H1 (cell line): ENCODE data around the gene OTUD6A. TPM values are rescaled to one million over a fixed set of nuclear protein-coding genes. Genes with fewer than 3 reads are reported as not detected.

Experiments used
- CTCF ChIA-PET: fragments of 300-600 bp; sonication (Branson Sonifier 250); formaldehyde crosslinking; loops from one replicate; lab custom pipeline; 2021; ENCODE audit not compliant: partially characterized antibody; lab: Charles Lee
- POLR2A ChIA-PET: fragments of 300-600 bp; sonication (Branson Sonifier 250); formaldehyde crosslinking; loops from one replicate; lab custom pipeline; 2021; ENCODE audit warnings: inconsistent platforms; ENCODE audit not compliant: partially characterized antibody; lab: Charles Lee
- DNase-seq, 2 experiments: peaks; one replicate each; pipeline versions ENCODE4 v3.0.0 to v3.0.0-alpha.2; 2010 to 2022; ENCODE audit warnings: low spot score in 2 of 2, low read depth in 1 of 2, mixed read lengths in 1 of 2
- FAIRE-seq: peaks from 2 replicates; lab custom pipeline; 2011; peaks lifted over from hg19 to GRCh38; lab: Jason Lieb, UNC
- H2AFZ ChIP-seq: 2 replicates; pipeline ENCODE4 v1.8.1; 2012; ENCODE audit warnings: low read length, inconsistent platforms
- H2AK5ac ChIP-seq: 2 replicates; pipeline ENCODE4 v1.6.1; 2013; ENCODE audit warnings: low read depth, low read length
- H2BK120ac ChIP-seq: replicated peaks from 2 replicates; pipeline ENCODE3; 2013; ENCODE audit warnings: low read depth, low read length, inconsistent platforms
- H2BK12ac ChIP-seq: 2 replicates; pipeline ENCODE4 v1.6.1; 2013; ENCODE audit warnings: low read depth, low read length
- H2BK15ac ChIP-seq: 2 replicates; pipeline ENCODE4 v1.6.1; 2013; ENCODE audit warnings: low read length
- H2BK20ac ChIP-seq: 2 replicates; pipeline ENCODE4 v1.6.1; 2013; ENCODE audit warnings: low read length
- H2BK5ac ChIP-seq: 2 replicates; pipeline ENCODE4 v1.6.1; 2013; ENCODE audit warnings: low read depth, low read length
- H3K14ac ChIP-seq: 2 replicates; pipeline ENCODE4 v1.6.1; 2013; ENCODE audit warnings: inconsistent platforms; ENCODE audit not compliant: insufficient read length
- H3K18ac ChIP-seq: 2 replicates; pipeline ENCODE4 v1.6.1; 2013; ENCODE audit warnings: low read length; ENCODE audit errors: extremely low read depth
- H3K23ac ChIP-seq: 2 replicates; pipeline ENCODE4 v1.6.1; 2013; ENCODE audit warnings: inconsistent platforms; ENCODE audit not compliant: insufficient read length
- H3K23me2 ChIP-seq: 2 replicates; pipeline ENCODE4 v1.6.1; 2013; ENCODE audit warnings: low read depth, low read length
- H3K27ac ChIP-seq: 2 replicates; pipeline ENCODE4 v1.6.1; 2011; ENCODE audit warnings: low read depth, low read length, inconsistent platforms
- H3K27me3 ChIP-seq, 4 experiments: replicated peaks in 1 of 4; 1 replicate in 1 of 4; 2 replicates in 3 of 4; pipeline versions ENCODE4 v1.6.1 to v1.8.1; 2011 to 2013; ENCODE audit warnings: low read length in 3 of 4, mild to moderate bottlenecking in 3 of 4, inconsistent platforms in 2 of 4, mixed read lengths in 2 of 4, moderate library complexity in 1 of 4; ENCODE audit not compliant: control insufficient read depth in 3 of 4, insufficient read depth in 3 of 4; ENCODE audit errors: extremely low read depth in 1 of 4
- H3K36me3 ChIP-seq, 4 experiments: 2 replicates each; pipeline versions ENCODE4 v1.6.1 to v1.8.1; 2011 to 2013; ENCODE audit warnings: mild to moderate bottlenecking in 4 of 4, low read length in 3 of 4, moderate library complexity in 2 of 4, control low read depth in 1 of 4, inconsistent platforms in 1 of 4; ENCODE audit not compliant: insufficient read depth in 4 of 4, control insufficient read depth in 2 of 4
- H3K4ac ChIP-seq: replicated peaks from 2 replicates; pipeline ENCODE3; 2013; ENCODE audit warnings: low read length, low read depth, mixed read lengths, inconsistent platforms; ENCODE audit not compliant: insufficient read length
- H3K4me1 ChIP-seq, 4 experiments: replicated peaks in 1 of 4; 1 replicate in 1 of 4; 2 replicates in 3 of 4; pipeline versions ENCODE4 v1.6.1 to v1.8.1; 2011 to 2013; ENCODE audit warnings: low read length in 3 of 4, inconsistent platforms in 2 of 4, mixed read lengths in 1 of 4; ENCODE audit not compliant: insufficient read depth in 4 of 4, control insufficient read depth in 3 of 4
- H3K4me2 ChIP-seq, 2 experiments: 2 replicates each; pipeline versions ENCODE4 v1.6.1 to v1.8.1; 2011 to 2013; ENCODE audit warnings: low read depth in 2 of 2, low read length in 2 of 2, control low read depth in 1 of 2, inconsistent platforms in 1 of 2, mild to moderate bottlenecking in 1 of 2; ENCODE audit not compliant: insufficient read depth in 1 of 2
- H3K4me3 ChIP-seq, 4 experiments: fragments of 200-600, 300-600 bp in 1 of 4; sonication (generic), shearing (Covaris generic), sonication (Bioruptor Twin) in 1 of 4; 2 replicates each; pipeline versions ENCODE4 v1.5.1 to v1.8.1; 2011 to 2016; ENCODE audit warnings: low read length in 4 of 4, low read depth in 3 of 4, control low read depth in 2 of 4, inconsistent platforms in 2 of 4, mild to moderate bottlenecking in 2 of 4, mixed read lengths in 1 of 4, moderate library complexity in 1 of 4; ENCODE audit not compliant: insufficient read depth in 2 of 4; ENCODE audit errors: extremely low read depth in 1 of 4
- H3K56ac ChIP-seq: replicated peaks from 2 replicates; pipeline ENCODE3; 2013; ENCODE audit warnings: low read depth, mild to moderate bottlenecking, mixed read lengths, low read length, inconsistent platforms; ENCODE audit not compliant: insufficient read length
- H3K79me1 ChIP-seq: 2 replicates; pipeline ENCODE4 v1.6.1; 2013; ENCODE audit warnings: low read depth, low read length, control low read depth
- H3K79me2 ChIP-seq, 2 experiments: 2 replicates each; pipeline versions ENCODE4 v1.6.1 to v1.8.1; 2012 to 2013; ENCODE audit warnings: low read length in 2 of 2, mild to moderate bottlenecking in 2 of 2, inconsistent platforms in 1 of 2; ENCODE audit not compliant: insufficient read depth in 2 of 2, control insufficient read depth in 1 of 2
- H3K9ac ChIP-seq, 4 experiments: replicated peaks in 1 of 4; 1 replicate in 1 of 4; 2 replicates in 3 of 4; pipeline versions ENCODE4 v1.6.1 to v1.8.1; 2011 to 2013; ENCODE audit warnings: low read depth in 3 of 4, low read length in 3 of 4, control low read depth in 2 of 4, mild to moderate bottlenecking in 2 of 4, moderate library complexity in 2 of 4, inconsistent platforms in 1 of 4; ENCODE audit errors: extremely low read depth in 1 of 4
- H3K9me3 ChIP-seq, 2 experiments: 2 replicates each; pipeline versions ENCODE4 v1.6.1 to v1.8.1; 2012 to 2013; ENCODE audit warnings: mild to moderate bottlenecking in 2 of 2, moderate library complexity in 2 of 2, control low read depth in 1 of 2, inconsistent platforms in 1 of 2, low read depth in 1 of 2, low read length in 1 of 2, mixed read lengths in 1 of 2; ENCODE audit not compliant: insufficient read depth in 2 of 2
- H4K20me1 ChIP-seq, 2 experiments: replicated peaks in 1 of 2; 2 replicates each; pipeline versions ENCODE3 to v1.8.1; 2011 to 2013; ENCODE audit warnings: inconsistent platforms in 2 of 2, low read length in 2 of 2, mild to moderate bottlenecking in 1 of 2; ENCODE audit not compliant: insufficient read depth in 2 of 2, control insufficient read depth in 1 of 2
- H4K5ac ChIP-seq: 2 replicates; pipeline ENCODE4 v1.6.1; 2013; ENCODE audit warnings: low read length, low read depth, mixed read lengths, inconsistent platforms; ENCODE audit not compliant: insufficient read length
- H4K8ac ChIP-seq: 2 replicates; pipeline ENCODE4 v1.8.0; 2013; ENCODE audit warnings: mild to moderate bottlenecking, moderate library complexity, low read length, inconsistent platforms; ENCODE audit not compliant: insufficient read depth; ENCODE audit errors: extremely low read depth
- H4K91ac ChIP-seq: replicated peaks from 2 replicates; pipeline ENCODE3; 2013; ENCODE audit warnings: low read length, mixed read lengths, inconsistent platforms; ENCODE audit not compliant: insufficient read length
- ASH2L ChIP-seq: fragments of 200-600, 300-600 bp; sonication (generic); IDR thresholded peaks from one replicate; pipeline ENCODE4 v1.7.1; 2017; ENCODE audit warnings: low read length
- CEBPB ChIP-seq: IDR thresholded peaks from 2 replicates; pipeline ENCODE4 v1.6.1; 2012; ENCODE audit warnings: low read depth, low read length
- CTCF ChIP-seq, 3 experiments: IDR thresholded peaks; 1 replicate in 2 of 3; 2 replicates in 1 of 3; pipeline versions ENCODE4 v1.5.1 to v1.6.1; 2011; ENCODE audit warnings: low read length in 3 of 3, mild to moderate bottlenecking in 3 of 3, inconsistent platforms in 2 of 3, low read depth in 1 of 3, moderate library complexity in 1 of 3; ENCODE audit not compliant: insufficient read depth in 1 of 3; ENCODE audit errors: control extremely low read depth in 1 of 3
- GABPA ChIP-seq: IDR thresholded peaks from 2 replicates; pipeline ENCODE4 v1.6.1; 2011; ENCODE audit warnings: mild to moderate bottlenecking, low read length, moderate library complexity, borderline replicate concordance; ENCODE audit not compliant: insufficient read depth
- KDM1A ChIP-seq: fragments of 200-600, 300-600 bp; sonication (generic); IDR thresholded peaks from 2 replicates; pipeline ENCODE4 v1.7.1; 2016; ENCODE audit warnings: mild to moderate bottlenecking, low read length, borderline replicate concordance
- KDM4A ChIP-seq: IDR thresholded peaks from one replicate; pipeline ENCODE4 v1.7.1; 2012; ENCODE audit warnings: low read depth, mild to moderate bottlenecking, moderate library complexity, low read length, inconsistent platforms; ENCODE audit not compliant: severe bottlenecking
- KDM5A ChIP-seq: fragments of 200-600 bp; IDR thresholded peaks from 2 replicates; pipeline ENCODE4 v1.7.1; 2012; ENCODE audit warnings: mild to moderate bottlenecking, low read length, inconsistent platforms, mixed read lengths
- POU5F1 ChIP-seq: IDR thresholded peaks from 2 replicates; pipeline ENCODE4 v1.6.1; 2011; ENCODE audit warnings: low read depth, mild to moderate bottlenecking, low read length, moderate library complexity
- TAF1 ChIP-seq: IDR thresholded peaks from 2 replicates; pipeline ENCODE4 v1.6.1; 2011; ENCODE audit warnings: mild to moderate bottlenecking, low read depth, low read length
- TCF12 ChIP-seq: IDR thresholded peaks from 2 replicates; pipeline ENCODE4 v1.6.1; 2011; ENCODE audit warnings: low read depth, mild to moderate bottlenecking, low read length
- WGBS, 2 experiments: shearing (Covaris generic) in 1 of 2; methylation state at CpG; one replicate each; pipeline versions ENCODE4 v1.1.6 to v1.1.7; 2013 to 2015; ENCODE audit warnings: low lambda C conversion rate in 2 of 2, mixed read lengths in 2 of 2, inconsistent platforms in 1 of 2, low coverage in 1 of 2, missing lambda C conversion rate in 1 of 2; ENCODE audit not compliant: insufficient replicate concordance in 2 of 2, insufficient coverage in 1 of 2, insufficient read length in 1 of 2; ENCODE audit errors: extremely low coverage in 1 of 2, missing lambda C conversion rate in 1 of 2; 5-methylcytosine and 5-hydroxymethylcytosine counted together
- polyA plus RNA-seq, 7 experiments: library from polyadenylated mRNA; depleted of rRNA in 3 of 7; stranded (reverse) in 5 of 7; unstranded in 2 of 7; fragments of >200 nt in 5 of 7; fragments of 200-250 nt in 2 of 7; gene quantifications; 1 replicate in 5 of 7; 2 replicates in 1 of 7; 4 replicates in 1 of 7; pipeline versions ENCODE4 v1.2.1 to v1.2.3, GENCODE V29; 2011 to 2013; ENCODE audit warnings: missing spikeins in 2 of 7, mixed read lengths in 2 of 7
- total RNA-seq: library from RNA; stranded (reverse); fragmentation: NEBNext Ultra II Directional; extraction: Animal tissue kit (Norgen Biotek cat#: 25700); gene quantifications from 2 replicates; pipeline ENCODE4 v1.2.1, GENCODE V29; 2021
- TF ChIP-seq, protein P1 (sequence below): IDR thresholded peaks from 2 replicates; pipeline ENCODE4 v1.6.1; 2011; ENCODE audit warnings: low read depth, mild to moderate bottlenecking, low read length; ENCODE audit not compliant: insufficient read depth

OTUD6A gene
- total and polyA plus RNA-seq, 2 of the 8 experiments (the other 6 are each of a cell fraction or from before 2014, with no cell fraction given), result 0.09 to 0.17 TPM

DNA sequence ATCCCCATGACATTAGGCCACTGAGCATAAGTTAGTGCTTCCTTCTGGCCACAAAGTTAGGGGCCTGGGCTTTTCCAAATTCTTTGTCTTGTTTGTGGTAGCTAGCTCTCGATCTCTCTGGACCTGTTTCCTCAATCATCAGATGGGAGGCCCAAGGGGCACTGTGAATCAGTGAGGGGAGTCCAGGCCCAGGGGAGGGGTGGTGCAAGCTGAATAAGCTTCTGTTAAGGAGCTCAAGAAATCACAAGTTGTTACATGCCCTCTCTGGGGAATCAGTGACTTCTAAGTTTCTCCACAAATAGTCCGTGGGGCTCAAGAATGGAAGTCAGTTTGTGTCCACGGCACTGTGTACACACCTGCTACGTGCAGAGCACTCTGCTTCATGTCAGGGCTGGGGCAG is 27.6 kb upstream of the OTUD6A start:
- no peak overlapping the region for H4K8ac ChIP-seq
- WGBS, 2 experiments, result 90% methylated on average over 4 of the region's 4 CpGs; no CpG with 5 or more reads in 1 of the 2 experiments
- H3K23me2 ChIP-seq, result no peaks in the 10 kb centered on the region
- no peaks in the 10 kb centered on the region for H3K36me3 ChIP-seq
- H3K4me2 ChIP-seq, result no peak overlapping the region
- H3K9me3 ChIP-seq, result no peaks in the 10 kb centered on the region
- no peak overlapping the region for H3K14ac ChIP-seq
- H2AK5ac ChIP-seq, result no peak overlapping the region
- DNase-seq, result no peak
- POLR2A ChIA-PET, result no interaction called here
- H4K91ac ChIP-seq, result no peak overlapping the region
- no peak overlapping the region for H3K9ac ChIP-seq
- H3K79me2 ChIP-seq, result no peaks in the 10 kb centered on the region
- no peak for FAIRE-seq
- H2BK20ac ChIP-seq, result no peak overlapping the region
- CTCF ChIA-PET, result interaction anchor here (0.5 to 3.4 kb wide), 9 partner anchors 28 to 812 kb away, joined by 3 to 58 read pairs (median 3); no protein-coding TSS in a partner anchor
- no peaks in the 10 kb centered on the region for H3K79me1 ChIP-seq
- H2AFZ ChIP-seq, result no peak overlapping the region
- no peaks in the 10 kb centered on the region for H4K20me1 ChIP-seq
- H3K23ac ChIP-seq, result no peak overlapping the region
- H3K18ac ChIP-seq, result no peak overlapping the region
- H2BK120ac ChIP-seq, result no peak overlapping the region
- no peaks in the 10 kb centered on the region for H3K27me3 ChIP-seq
- H2BK15ac ChIP-seq, result no peak overlapping the region
- no peak overlapping the region for H4K5ac ChIP-seq
- H3K27ac ChIP-seq, result no peak overlapping the region
- H3K4ac ChIP-seq, result no peak overlapping the region
- no peak overlapping the region for H3K56ac ChIP-seq
- no peak overlapping the region for H2BK5ac ChIP-seq
- H2BK12ac ChIP-seq, result no peak overlapping the region
- peaks cover 0 to 2% (median 0%) of the 10 kb centered on the region in 4 experiments; a peak in 1 of 7 replicates for H3K4me1 ChIP-seq
- H3K4me3 ChIP-seq, result no peak overlapping the region
- no peak for TF ChIP-seq GABPA
- TF ChIP-seq TCF12, result no peak
- TF ChIP-seq KDM5A, result no peak
- no peak for TF ChIP-seq TAF1
- no peak for TF ChIP-seq POU5F1
- no peak for TF ChIP-seq ASH2L
- TF ChIP-seq KDM4A, result no peak
- TF ChIP-seq, protein P1, sequence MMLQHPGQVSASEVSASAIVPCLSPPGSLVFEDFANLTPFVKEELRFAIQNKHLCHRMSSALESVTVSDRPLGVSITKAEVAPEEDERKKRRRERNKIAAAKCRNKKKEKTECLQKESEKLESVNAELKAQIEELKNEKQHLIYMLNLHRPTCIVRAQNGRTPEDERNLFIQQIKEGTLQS, result no peak
- TF ChIP-seq KDM1A, result no peak
- no peak for TF ChIP-seq CTCF (IDR thresholded peaks at IDR 0.05; ENCODE audit: control extremely low read depth in 1 of 3, insufficient read depth in 1 of 3, low read depth in 1 of 3, low read length in 3 of 3)
- no peak for TF ChIP-seq CEBPB
